Adrenal gland (tissue), 5 donors: ENCODE data around the gene TBC1D32.

Experiments
- POLR2A ChIP-seq, 2 donors: fragments of 450-650 bp; IDR thresholded peaks; one replicate each; pipeline ENCODE4 v1.6.1; 2017; ENCODE audit warnings: antibody characterized with exemption in 2 of 2, mild to moderate bottlenecking in 2 of 2, moderate library complexity in 1 of 2
- TF ChIP-seq, protein P1 (sequence below), 6 experiments: fragments of 450-650 bp in 4 of 6; fragments of 200-600 bp in 2 of 6; sonication (generic) in 1 of 6; IDR thresholded peaks; 1 replicate in 5 of 6; 2 replicates in 1 of 6; pipeline versions ENCODE4 v1.5.1 to v1.8.0; 2016 to 2021; ENCODE audit warnings: antibody characterized with exemption in 6 of 6, mild to moderate bottlenecking in 2 of 6, moderate library complexity in 1 of 6
- donor health status: DM: no; HTN: no; CAD: no.

DNA sequence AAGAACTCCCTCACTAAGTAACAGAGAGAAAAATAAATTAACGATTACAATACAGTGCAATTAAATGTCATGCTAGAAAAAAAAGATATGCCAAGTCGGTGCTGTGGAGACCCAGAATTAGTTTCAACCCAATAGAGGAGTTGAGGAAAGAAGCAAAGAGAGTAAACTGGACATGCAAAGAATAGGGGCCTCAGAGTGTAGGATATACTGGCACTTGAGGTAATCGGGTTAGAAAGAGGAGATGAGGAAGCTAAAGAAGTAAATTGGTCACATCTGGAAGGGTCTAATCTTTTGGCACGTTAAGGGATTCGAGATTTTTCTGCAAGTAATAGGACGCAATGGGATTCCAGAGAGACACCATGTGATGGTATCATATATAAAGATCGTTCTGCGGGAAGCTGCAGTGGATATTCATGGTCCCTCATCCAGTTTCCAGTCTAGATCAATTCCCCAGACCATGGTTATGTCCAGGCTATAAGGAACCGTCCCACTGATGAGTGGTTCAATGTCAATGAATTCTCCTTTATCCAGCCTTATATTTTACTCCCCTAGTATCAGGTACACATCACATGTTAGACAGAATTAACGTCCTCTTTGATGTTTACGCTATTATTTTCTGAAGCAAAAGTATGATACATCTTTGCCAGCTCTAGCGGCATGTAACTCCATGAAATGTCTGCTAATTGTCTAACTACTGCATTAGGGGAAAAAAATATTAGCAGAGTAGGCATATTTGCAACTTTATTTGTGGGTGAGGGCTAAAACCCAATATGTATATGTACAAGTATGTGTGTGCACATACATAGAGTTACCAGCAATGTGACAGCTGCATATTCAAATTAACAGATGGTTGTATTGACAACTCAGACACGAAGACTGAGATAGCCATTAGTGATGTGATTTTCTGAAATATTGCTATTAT is 1.1 kb upstream of the TBC1D32 start:
- no peak for TF ChIP-seq POLR2A (IDR thresholded peaks at IDR 0.05)
- TF ChIP-seq, protein P1, sequence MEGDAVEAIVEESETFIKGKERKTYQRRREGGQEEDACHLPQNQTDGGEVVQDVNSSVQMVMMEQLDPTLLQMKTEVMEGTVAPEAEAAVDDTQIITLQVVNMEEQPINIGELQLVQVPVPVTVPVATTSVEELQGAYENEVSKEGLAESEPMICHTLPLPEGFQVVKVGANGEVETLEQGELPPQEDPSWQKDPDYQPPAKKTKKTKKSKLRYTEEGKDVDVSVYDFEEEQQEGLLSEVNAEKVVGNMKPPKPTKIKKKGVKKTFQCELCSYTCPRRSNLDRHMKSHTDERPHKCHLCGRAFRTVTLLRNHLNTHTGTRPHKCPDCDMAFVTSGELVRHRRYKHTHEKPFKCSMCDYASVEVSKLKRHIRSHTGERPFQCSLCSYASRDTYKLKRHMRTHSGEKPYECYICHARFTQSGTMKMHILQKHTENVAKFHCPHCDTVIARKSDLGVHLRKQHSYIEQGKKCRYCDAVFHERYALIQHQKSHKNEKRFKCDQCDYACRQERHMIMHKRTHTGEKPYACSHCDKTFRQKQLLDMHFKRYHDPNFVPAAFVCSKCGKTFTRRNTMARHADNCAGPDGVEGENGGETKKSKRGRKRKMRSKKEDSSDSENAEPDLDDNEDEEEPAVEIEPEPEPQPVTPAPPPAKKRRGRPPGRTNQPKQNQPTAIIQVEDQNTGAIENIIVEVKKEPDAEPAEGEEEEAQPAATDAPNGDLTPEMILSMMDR (IDR thresholded peaks at IDR 0.05), result no peak
